Loucy (cell line): Measurements from ENCODE around the gene PLXNB3.

Experiments used
- H2AFZ ChIP-seq: fragments of 200-600 bp; sonication (generic); 2 replicates; pipeline ENCODE4 v1.6.0; 2016; ENCODE audit warnings: antibody characterized with exemption, mild to moderate bottlenecking, low read length, moderate library complexity
- H3F3A ChIP-seq: fragments of 200-600 bp; 2 replicates; pipeline ENCODE4 v1.6.0; 2016; ENCODE audit warnings: antibody characterized with exemption, low read depth, mild to moderate bottlenecking
- H3K27me3 ChIP-seq: fragments of 200-600 bp; sonication (generic); 2 replicates; pipeline ENCODE4 v1.6.1; 2014; ENCODE audit warnings: low read length, mild to moderate bottlenecking; ENCODE audit not compliant: insufficient read depth, poor library complexity, severe bottlenecking
- H3K36me3 ChIP-seq: fragments of 200-600 bp; sonication (generic); 2 replicates; pipeline ENCODE4 v1.6.1; 2016; ENCODE audit warnings: low read length; ENCODE audit not compliant: insufficient read depth
- H3K4me1 ChIP-seq: fragments of 200-600 bp; sonication (generic); 2 replicates; pipeline ENCODE4 v1.5.1; 2014; ENCODE audit warnings: low read length, mild to moderate bottlenecking; ENCODE audit not compliant: insufficient read depth, poor library complexity, severe bottlenecking
- H3K4me2 ChIP-seq: fragments of 200-600 bp; sonication (generic); 2 replicates; pipeline ENCODE4 v1.6.0; 2014; ENCODE audit warnings: antibody characterized with exemption, low read length, low read depth, mild to moderate bottlenecking; ENCODE audit not compliant: poor library complexity, severe bottlenecking
- H3K4me3 ChIP-seq: fragments of 200-600 bp; sonication (generic); 2 replicates; pipeline ENCODE4 v1.5.1; 2014; ENCODE audit warnings: low read length, mild to moderate bottlenecking, mixed read lengths; ENCODE audit not compliant: poor library complexity, severe bottlenecking
- H3K79me2 ChIP-seq: fragments of 200-600 bp; sonication (generic); 2 replicates; pipeline ENCODE4 v1.6.1; 2014; ENCODE audit warnings: low read length; ENCODE audit not compliant: insufficient read depth
- H3K9ac ChIP-seq: fragments of 200-600 bp; sonication (generic); 2 replicates; pipeline ENCODE4 v1.6.0; 2014; ENCODE audit warnings: mild to moderate bottlenecking, low read depth, low read length, moderate library complexity; ENCODE audit not compliant: poor library complexity, severe bottlenecking
- H3K9me2 ChIP-seq: fragments of 200-600 bp; sonication (generic); replicated peaks from 2 replicates; pipeline ENCODE4 v1.6.1; 2016; ENCODE audit warnings: low read depth, low read length, mixed read lengths
- H3K9me3 ChIP-seq: fragments of 200-600 bp; sonication (generic); 2 replicates; pipeline ENCODE4 v1.6.1; 2014; ENCODE audit warnings: mild to moderate bottlenecking, antibody characterized with exemption, low read length, low read depth; ENCODE audit not compliant: insufficient read depth
- H4K20me1 ChIP-seq: fragments of 200-600 bp; sonication (generic); 2 replicates; pipeline ENCODE4 v1.6.0; 2014; ENCODE audit warnings: antibody characterized with exemption, low read length, mild to moderate bottlenecking; ENCODE audit not compliant: insufficient read depth, poor library complexity, severe bottlenecking
- EZH2phosphoT487 ChIP-seq: fragments of 200-600 bp; IDR thresholded peaks from 2 replicates; pipeline ENCODE4 v1.6.1; 2018; ENCODE audit warnings: antibody characterized with exemption, mild to moderate bottlenecking, moderate library complexity, borderline replicate concordance
- TF ChIP-seq, protein P1 (sequence below): fragments of 200-600 bp; sonication (generic); conservative IDR thresholded peaks from 2 replicates; pipeline ENCODE4 v1.5.1; 2014; ENCODE audit warnings: mild to moderate bottlenecking, antibody characterized with exemption, low read length

PLXNB3 gene

DNA sequence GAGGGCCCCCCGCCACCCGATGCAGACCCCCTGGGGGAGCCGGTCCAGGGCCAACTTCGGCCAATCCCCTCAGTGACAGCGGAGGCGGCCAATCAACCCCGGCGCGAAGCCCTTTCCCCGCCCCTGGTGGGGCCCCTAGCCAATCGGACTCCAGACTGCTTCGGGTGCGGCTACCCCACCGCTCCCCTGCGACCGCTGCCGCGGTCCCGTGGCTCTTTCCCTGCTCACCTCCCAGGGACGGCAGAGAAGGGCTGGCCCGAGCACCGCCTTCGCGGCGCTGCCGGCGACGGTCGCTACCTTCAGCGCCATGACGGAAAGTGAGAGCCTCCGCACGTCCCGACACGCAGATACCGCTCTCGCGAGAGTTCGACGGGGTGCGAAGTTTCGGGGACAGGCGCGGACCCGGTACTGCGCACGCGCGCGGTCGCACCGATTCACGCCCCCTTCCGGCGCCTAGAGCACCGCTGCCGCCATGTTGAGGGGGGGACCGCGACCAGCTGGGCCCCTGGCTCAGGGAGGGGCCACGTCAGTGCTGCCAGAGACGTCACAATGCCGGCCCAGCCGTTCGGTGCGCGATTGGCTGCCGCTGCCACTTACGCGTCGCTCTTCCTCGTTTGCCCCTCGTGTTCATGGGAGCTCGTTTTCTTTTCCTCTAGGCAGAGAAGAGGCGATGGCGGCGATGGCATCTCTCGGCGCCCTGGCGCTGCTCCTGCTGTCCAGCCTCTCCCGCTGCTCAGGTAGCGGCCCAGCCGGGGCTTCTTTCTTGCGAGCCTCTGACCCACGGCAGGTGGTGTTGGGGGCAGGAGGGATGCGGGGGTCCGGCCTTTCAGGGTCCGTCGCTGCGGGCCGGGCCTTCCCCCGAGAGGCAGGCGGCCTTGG is 30.2 kb downstream of the PLXNB3 start, which contains the start of the genes IDH3G and SSR4:
TSS of gene IDH3G (minus strand) at position 358 of the 879 bp plus-strand sequence. CDS start at position 309, 49 bp downstream.
TSS of gene SSR4 (plus strand) at position 651 of the 879 bp plus-strand sequence. CDS start at position 671, 20 bp downstream.
- H3K9ac ChIP-seq = peak within 1 kb of the TSS; percentile 95
- H4K20me1 ChIP-seq = peaks cover 18% of the 10 kb centered on the region
- no peaks in the 10 kb centered on the region for H3K27me3 ChIP-seq
- no peaks in the 10 kb centered on the region for H3F3A ChIP-seq
- no peaks in the 10 kb centered on the region for H3K9me3 ChIP-seq
- peaks cover 71% of the 10 kb centered on the region for H3K79me2 ChIP-seq
- H3K9me2 ChIP-seq = no peaks in the 10 kb centered on the region
- peak within 1 kb of the TSS; percentile 83; the same call in 1 of the 2 replicates for H2AFZ ChIP-seq
- TF ChIP-seq, protein P1, sequence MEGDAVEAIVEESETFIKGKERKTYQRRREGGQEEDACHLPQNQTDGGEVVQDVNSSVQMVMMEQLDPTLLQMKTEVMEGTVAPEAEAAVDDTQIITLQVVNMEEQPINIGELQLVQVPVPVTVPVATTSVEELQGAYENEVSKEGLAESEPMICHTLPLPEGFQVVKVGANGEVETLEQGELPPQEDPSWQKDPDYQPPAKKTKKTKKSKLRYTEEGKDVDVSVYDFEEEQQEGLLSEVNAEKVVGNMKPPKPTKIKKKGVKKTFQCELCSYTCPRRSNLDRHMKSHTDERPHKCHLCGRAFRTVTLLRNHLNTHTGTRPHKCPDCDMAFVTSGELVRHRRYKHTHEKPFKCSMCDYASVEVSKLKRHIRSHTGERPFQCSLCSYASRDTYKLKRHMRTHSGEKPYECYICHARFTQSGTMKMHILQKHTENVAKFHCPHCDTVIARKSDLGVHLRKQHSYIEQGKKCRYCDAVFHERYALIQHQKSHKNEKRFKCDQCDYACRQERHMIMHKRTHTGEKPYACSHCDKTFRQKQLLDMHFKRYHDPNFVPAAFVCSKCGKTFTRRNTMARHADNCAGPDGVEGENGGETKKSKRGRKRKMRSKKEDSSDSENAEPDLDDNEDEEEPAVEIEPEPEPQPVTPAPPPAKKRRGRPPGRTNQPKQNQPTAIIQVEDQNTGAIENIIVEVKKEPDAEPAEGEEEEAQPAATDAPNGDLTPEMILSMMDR = no peak
- no peak for TF ChIP-seq EZH2phosphoT487
- H3K36me3 ChIP-seq = no peaks in the 10 kb centered on the region
- peak within 1 kb of the TSS; percentile 94 for H3K4me3 ChIP-seq
- H3K4me1 ChIP-seq = peaks cover 26% of the 10 kb centered on the region
- H3K4me2 ChIP-seq = peak within 1 kb of the TSS; percentile 93

DNA sequence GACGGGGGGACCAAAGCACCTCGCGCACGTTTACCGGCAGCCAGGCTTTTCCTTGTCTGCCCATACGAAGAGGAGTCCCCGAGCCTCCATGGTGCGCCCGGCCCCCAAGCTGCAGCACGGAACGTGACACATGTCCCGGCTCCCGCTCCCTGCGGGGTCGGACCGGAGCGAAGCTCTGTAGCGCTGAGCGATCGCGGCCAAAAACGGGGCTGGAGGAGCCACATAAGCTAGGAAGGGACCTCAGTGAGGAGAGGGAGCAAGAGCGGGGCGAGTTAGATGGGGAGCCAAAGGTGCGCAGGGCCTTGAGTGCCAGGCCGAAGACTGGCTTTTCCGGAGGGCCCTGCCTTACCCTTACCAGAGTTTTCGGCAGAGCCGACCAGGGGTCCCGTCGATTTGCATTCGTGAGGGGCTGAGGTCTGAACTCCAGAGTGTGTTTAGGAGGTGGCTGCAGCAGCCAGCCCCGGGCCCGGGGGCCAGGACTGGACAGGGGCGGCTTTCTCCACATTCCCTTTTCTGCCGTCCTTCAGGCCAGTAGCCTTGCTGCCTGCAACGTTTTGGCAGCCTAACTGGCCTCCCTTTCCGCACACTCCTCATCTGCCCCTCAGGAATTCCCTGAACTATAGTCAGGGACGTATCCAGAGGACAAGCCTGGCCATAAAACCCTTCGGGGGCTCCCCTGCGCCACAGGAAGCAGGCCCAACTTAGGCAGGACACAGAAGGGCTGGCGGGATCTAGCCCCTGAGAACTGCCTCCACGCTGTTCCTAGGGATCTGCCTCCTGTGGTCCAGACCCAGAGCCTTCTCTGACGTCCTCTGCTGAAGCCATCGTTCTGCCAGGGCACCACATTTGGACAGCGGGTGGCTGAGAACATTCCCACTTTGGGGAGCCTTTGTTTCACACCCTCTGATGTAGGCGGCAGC is 31.1 kb downstream of the PLXNB3 start:
- Histone ChIP-seq H3K4me3 (peak overlapping the region; percentile 94), H3F3A (no peaks in the 10 kb centered on the region), H3K9me2 (no peaks in the 10 kb centered on the region), H3K4me2 (peak overlapping the region; percentile 93), H3K79me2 (peaks cover 69% of the 10 kb centered on the region), H3K36me3 (no peaks in the 10 kb centered on the region), H3K9ac (peak overlapping the region; percentile 95), H3K4me1 (peaks cover 26% of the 10 kb centered on the region), H2AFZ (no peak overlapping the region), H3K9me3 (no peaks in the 10 kb centered on the region), H4K20me1 (peaks cover 18% of the 10 kb centered on the region), H3K27me3 (no peaks in the 10 kb centered on the region)
- TF ChIP-seq, protein P1 = no peak
- no peak for TF ChIP-seq EZH2phosphoT487

DNA sequence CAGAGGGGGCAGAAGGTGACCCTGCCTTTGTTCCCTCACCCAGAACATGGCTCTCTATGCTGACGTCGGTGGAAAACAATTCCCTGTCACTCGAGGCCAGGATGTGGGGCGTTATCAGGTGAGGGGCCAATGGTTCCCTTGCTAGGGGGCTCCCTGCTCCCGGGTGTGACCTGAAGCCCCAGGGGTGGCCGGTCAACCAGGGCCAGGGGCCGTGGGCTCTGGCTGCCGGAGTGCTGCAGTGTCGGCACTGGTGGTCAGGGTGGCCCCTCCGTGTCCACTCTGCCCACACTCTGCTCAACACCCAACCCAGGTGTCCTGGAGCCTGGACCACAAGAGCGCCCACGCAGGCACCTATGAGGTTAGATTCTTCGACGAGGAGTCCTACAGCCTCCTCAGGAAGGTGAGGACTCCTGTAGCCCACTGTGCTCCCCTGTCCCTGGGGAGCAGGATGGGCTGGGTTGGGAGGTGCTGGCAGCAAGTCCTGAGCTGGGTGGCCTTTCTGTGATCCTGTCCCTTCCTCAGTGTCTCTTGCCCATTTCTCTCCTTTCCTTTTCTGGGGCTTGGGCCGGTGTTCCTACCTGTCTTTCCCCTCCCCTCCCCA is 33.5 kb downstream of the PLXNB3 start:
- Histone ChIP-seq H3K4me2 (peak overlapping the region; percentile 93), H3K36me3 (no peaks in the 10 kb centered on the region), H3K9ac (no peak overlapping the region), H3F3A (no peaks in the 10 kb centered on the region), H3K4me1 (peaks cover 14% of the 10 kb centered on the region), H3K9me2 (no peaks in the 10 kb centered on the region), H3K79me2 (peaks cover 46% of the 10 kb centered on the region), H2AFZ (no peak overlapping the region), H3K4me3 (no peak overlapping the region), H4K20me1 (peaks cover 18% of the 10 kb centered on the region), H3K27me3 (no peaks in the 10 kb centered on the region), H3K9me3 (no peaks in the 10 kb centered on the region)
- TF ChIP-seq, protein P1 = no peak
- TF ChIP-seq EZH2phosphoT487 = no peak
